ENCODE data around the gene DLG2. TPM values are rescaled to one million over a fixed set of nuclear protein-coding genes. Genes with fewer than 3 reads are reported as not detected.

The DLG2 gene
- total and polyA plus RNA-seq, 9 of the 15 experiments (the other 6 are each of a cell fraction or from before 2014, with no cell fraction given) = 0.52 to 1.6 (median 0.95) TPM

GRCh38 chr11:83464160-83464944, 2162.8 kb downstream of the DLG2 start (continued):
- TF ChIP-seq ZNF609 (CRISPR knock-in tag; IDR thresholded peaks at IDR 0.05; ENCODE audit: borderline replicate concordance) (no peak), EGR1 (conservative IDR thresholded peaks at IDR 0.05) (no peak), MLX (CRISPR knock-in tag; conservative IDR thresholded peaks at IDR 0.05) (no peak), SAFB2 (IDR thresholded peaks at IDR 0.05; ENCODE audit: borderline replicate concordance, low read depth, low read length, severe bottlenecking) (no peak)

All from K562 (cell line).